NCI-H2029 treated with DMSO at 0.1 percent for 48 hours (cell line): Measurements from ENCODE around the gene GUCY1A2.

Source experiments
- DNase-seq: peaks from one replicate; lab custom pipeline; 2025; lab: John Stamatoyannopoulos, UW

The GUCY1A2 gene

GRCh38 chr11:106728859-106729258 lies 289.4 kb downstream of the GUCY1A2 start:
- no peak for DNase-seq

DNA sequence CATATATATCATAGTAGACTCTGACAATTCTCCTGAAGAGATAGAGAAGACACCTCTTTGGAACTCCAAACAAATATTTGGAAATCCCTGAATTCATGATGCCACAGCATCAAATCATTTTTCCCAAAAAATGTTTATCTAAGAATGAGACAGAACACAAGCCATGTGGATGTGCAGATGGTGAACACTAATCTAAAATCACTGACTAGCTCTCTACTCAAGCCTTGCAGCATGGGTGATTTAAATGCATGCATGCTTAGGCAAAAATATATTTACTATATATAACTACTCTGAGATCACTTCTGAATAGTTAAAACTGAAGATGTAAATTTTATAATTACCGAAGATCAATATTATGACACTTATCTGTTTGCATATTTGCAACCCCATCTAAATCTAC lies 289.9 kb downstream of the GUCY1A2 start:
- DNase-seq, result no peak

DNA sequence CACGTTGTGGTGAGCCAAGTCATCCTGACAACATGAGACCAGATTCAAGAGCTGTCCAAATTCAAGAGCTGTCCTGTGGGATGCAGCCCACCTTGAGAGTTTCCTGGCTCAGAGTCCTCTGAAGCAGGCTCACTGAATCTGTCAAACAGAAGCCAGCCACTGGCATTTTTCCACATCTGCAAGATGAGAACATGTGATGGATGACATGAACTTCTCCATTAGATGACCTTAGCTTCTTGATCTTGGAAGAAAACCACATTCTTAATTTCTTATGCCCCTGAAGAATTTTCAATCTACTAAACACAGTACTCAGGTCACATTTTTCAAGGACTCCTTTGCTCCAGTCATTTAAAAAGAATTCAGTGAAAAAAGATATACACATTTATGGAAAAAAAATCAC lies 291.0 kb downstream of the GUCY1A2 start:
- DNase-seq, result no peak

- DNase-seq, result peak; percentile 94
These were observed 293.9 kb downstream of the GUCY1A2 start for GRCh38 chr11:106724293-106724892.

- no peak for DNase-seq
These were observed 295.2 kb downstream of the GUCY1A2 start for GRCh38 chr11:106723071-106723470.

DNA sequence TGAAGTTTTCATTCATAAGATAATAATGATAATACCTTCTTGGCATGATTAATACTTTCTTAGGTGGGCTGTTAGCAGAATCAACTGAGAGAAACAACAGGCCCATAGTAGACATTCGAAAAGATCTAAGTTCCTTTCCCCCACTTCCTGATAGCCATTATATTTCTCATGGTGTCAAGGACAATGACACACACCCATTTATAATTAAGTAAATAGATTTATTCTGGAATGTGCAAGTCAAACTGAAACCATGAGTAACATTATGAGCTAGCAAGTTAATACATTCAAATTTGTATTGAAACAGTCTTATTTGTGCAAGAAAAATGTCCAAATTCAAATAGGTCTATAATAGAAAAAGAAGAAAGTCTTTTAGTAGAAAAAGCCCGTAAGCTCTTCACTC lies 301.1 kb downstream of the GUCY1A2 start:
- no peak for DNase-seq

GRCh38 chr11:106714199-106714598 lies 304.1 kb downstream of the GUCY1A2 start:
- DNase-seq, result no peak

DNA sequence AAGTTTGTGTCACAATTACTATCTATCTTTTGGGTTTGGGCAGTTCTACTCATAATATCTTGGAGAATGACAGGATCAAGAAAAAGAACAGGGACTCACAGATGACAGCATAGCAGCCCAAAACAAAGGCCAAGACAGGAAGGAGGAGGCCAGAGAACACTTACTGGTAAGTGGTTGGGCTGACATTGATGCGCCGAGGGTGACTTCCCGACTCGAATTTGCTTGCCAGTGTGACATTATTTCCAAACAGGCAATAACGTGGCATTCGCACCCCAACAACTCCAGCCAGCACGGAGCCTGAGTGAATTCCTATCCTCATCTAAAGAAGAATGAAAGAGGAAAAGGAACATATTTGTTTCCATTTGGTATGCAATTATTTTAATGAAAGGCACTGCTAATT lies 309.9 kb downstream of the GUCY1A2 start:
- DNase-seq, result no peak

- DNase-seq, result no peak
These were observed 311.9 kb downstream of the GUCY1A2 start for GRCh38 chr11:106706355-106706754.

GRCh38 chr11:106702805-106703204 lies 315.5 kb downstream of the GUCY1A2 start:
- no peak for DNase-seq

DNA sequence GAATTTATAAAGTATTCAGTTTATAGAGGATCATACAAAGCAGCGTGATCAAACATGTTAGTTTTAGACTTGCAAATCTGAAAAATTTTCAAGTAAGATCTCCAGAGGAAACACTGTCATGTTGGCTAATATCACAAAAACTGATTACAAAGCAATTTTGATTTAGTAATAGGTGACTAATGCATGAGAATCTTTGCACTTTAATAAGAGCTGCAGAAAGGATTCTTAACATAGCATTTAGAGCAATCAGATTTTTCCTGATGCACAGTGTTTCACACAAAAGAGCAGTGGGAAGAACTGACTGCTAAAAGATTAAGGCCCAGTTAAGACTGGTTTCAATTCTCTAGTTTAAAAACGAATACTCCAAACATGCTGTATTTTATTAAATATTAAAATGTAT lies 321.2 kb downstream of the GUCY1A2 start:
- no peak for DNase-seq

- DNase-seq, result no peak
These were observed 322.8 kb downstream of the GUCY1A2 start for GRCh38 chr11:106695506-106695905.

DNA sequence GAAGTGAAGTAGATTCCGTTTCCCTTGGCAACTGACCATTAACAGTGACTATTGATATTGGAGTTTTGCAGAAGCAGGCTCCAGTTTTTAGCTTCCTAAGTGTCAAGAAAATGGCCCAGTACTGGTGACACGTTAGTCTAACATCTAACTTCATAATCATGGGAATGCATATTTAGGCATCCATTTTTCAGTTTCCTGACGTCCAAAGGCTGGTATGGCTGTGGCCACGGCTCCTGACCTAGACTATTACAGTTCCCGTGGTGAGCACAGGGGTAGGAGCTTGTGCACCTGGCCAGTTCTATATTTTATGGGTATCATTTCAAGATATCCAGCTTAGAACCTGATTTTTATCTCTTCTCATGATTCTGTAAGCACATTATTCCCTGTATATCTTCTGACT lies 323.8 kb downstream of the GUCY1A2 start:
- no peak for DNase-seq

DNA sequence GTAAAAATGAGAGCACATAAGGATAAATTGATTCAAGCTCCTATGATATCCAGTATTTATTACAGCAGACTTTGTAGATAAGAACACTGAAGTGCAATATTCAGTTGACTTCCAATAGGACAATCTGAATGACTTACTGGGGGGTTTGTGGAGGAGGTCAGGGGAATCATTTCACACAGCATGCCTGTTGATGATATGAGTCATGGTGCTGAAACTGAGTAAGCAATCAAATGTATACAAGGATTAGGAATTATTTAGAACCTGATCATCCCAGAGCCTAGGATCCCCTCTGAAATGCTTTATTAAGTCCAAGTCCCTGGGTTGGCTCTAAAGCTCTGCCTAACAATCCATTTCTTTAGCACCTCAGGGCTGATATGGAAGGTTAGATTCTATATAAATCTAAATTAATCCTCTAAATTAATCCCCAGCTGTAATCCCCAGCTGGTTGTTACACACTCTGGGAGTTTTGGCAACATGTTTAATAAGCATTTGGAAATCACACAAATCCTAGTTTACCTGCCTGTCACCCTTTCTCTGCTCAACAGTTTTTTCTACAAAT lies 326.4 kb downstream of the GUCY1A2 start:
- no peak for DNase-seq

- no peak for DNase-seq
These were observed 327.4 kb downstream of the GUCY1A2 start for GRCh38 chr11:106690923-106691322.

DNA sequence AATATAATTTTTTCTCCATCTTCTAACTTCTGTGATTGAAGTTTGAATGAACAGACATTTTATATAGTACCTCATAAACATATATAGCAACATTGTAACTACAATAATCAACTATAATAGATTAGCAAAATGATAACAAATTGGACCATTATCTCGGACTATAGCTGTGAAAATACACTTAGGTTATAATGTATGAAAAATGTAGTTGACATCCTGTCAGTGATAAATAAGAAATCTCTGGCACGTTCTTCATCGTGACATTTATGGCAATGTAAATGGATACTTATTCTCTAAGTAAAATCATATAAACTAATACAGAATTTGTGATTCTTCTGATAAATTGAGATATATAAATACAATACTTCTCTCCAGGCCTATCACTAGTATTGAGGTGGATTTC lies 333.3 kb downstream of the GUCY1A2 start:
- no peak for DNase-seq

- no peak for DNase-seq
These were observed 334.8 kb downstream of the GUCY1A2 start for GRCh38 chr11:106683435-106683834.

- DNase-seq, result no peak
These were observed 336.8 kb downstream of the GUCY1A2 start for GRCh38 chr11:106681435-106681834.

GRCh38 chr11:106679581-106679980 lies 338.7 kb downstream of the GUCY1A2 start:
- no peak for DNase-seq

DNA sequence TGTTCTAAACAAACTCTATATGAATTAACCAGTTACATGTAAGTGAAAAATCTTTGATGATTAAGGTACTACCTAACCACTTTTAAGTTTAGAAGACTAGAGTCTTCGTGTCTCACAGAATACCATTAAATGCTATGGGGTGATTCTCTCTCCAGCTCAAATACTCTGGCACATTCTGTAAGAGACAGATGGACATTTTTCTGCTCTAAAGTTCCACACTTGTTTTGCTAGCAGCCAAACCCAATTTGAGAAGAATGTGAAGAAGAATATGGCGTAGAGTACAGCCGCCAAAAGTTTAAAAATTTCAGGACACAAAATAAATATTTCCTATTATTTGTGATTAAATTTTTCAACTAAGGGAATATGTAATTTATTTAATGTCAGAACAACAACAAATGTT lies 339.1 kb downstream of the GUCY1A2 start:
- no peak for DNase-seq

- no peak for DNase-seq
These were observed 348.2 kb downstream of the GUCY1A2 start for GRCh38 chr11:106670069-106670468.

- DNase-seq, result no peak
These were observed 350.1 kb downstream of the GUCY1A2 start for GRCh38 chr11:106668147-106668546.

DNA sequence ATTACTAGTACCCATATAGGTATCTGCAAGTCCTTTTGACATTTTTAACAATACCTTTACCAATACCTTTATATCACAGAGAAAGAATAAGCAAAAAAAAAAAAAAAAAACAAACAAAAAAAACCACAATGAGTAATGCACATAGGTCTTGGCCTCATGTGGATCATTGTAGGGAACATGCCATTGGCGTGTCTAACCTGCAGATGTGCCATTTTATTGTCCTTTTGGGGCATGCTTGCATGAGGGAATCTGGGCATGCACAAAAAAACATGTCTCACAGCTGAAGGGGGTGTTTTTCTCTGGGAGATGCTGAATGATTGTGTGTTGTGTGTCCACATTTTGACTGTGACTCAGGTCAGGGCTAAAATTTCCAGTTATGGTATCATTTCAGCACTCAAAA lies 361.6 kb downstream of the GUCY1A2 start:
- DNase-seq, result no peak

DNA sequence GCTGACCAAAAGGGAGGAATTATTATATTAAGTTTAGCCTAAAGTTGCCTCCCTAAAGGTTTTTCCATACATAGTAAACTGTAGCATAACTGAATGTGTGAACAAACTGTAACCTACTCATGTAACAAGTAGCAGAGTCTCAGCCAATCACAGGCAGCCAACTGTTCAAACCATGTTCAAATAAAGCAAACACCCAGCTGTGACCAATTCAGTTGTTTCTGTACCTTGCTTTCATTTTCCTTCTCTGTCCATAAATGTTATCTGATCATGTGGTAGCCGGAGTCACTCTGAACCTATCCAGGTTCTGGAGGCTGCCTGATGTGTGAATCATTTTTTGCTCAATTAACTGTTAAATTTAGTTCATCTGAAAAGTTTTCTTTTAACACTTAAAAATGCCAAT lies 373.5 kb downstream of the GUCY1A2 start:
- no peak for DNase-seq
